Nephron (organoid): ENCODE measurements around the gene ADORA2A.

Experiments used
- H3K27ac Mint-ChIP-seq, 3 experiments: 2 replicates each; pipeline ENCODE4 v1.8.0; 2020; ENCODE audit warnings: mixed read lengths in 3 of 3, mild to moderate bottlenecking in 2 of 3, moderate library complexity in 1 of 3
- H3K27me3 Mint-ChIP-seq: 2 replicates; pipeline ENCODE4 v1.8.0; 2021; ENCODE audit warnings: low read depth, mild to moderate bottlenecking, moderate library complexity, mixed read lengths
- H3K36me3 Mint-ChIP-seq: 2 replicates; pipeline ENCODE4 v1.8.0; 2020; ENCODE audit warnings: low read depth, mixed read lengths
- H3K4me1 Mint-ChIP-seq: 2 replicates; pipeline ENCODE4 v1.8.0; 2020; ENCODE audit warnings: mixed read lengths
- H3K4me3 Mint-ChIP-seq, 3 experiments: 2 replicates each; pipeline ENCODE4 v1.8.0; 2020; ENCODE audit warnings: mild to moderate bottlenecking in 3 of 3, mixed read lengths in 3 of 3, moderate library complexity in 2 of 3
- H3K9me3 Mint-ChIP-seq: 2 replicates; pipeline ENCODE4 v1.8.0; 2020; ENCODE audit warnings: mixed read lengths
- TF ChIP-seq, protein P1 (sequence below), 3 experiments: fragments of 200-600 bp; sonication (generic); IDR thresholded peaks; one replicate each; pipeline ENCODE4 v1.5.0; 2021; ENCODE audit warnings: antibody characterized with exemption in 3 of 3; ENCODE audit not compliant: unreplicated experiment in 3 of 3

The ADORA2A gene

DNA sequence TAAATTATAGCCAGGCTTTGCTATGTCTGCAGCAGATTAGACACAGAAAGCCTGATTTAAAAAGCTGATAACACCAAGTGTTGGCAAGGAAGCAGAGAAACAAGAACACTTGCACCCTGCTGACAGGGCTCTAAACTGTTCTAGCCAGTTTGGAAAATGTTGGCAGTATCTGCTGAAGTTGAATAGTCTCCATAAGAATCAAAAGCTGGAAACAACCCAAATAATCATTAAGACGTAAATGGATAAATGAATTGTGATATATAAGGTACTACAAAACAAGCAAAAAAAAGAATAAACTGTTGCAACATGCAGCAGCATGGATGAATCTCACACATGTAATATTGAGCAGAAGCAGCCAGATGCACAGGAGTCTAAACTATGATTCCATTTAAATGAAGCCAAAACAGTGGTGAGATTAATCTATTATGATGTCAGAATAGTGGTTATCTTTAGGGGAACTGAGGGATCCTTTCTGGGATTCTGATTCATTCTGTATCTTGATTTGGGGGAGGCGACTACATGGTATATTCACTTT, 40.4 kb upstream of the ADORA2A start:
- Mint-ChIP-seq H3K27me3 (no peaks in the 10 kb centered on the region), H3K36me3 (peaks cover 53% of the 10 kb centered on the region), H3K27ac (no peak overlapping the region), H3K9me3 (peaks cover 2% of the 10 kb centered on the region), H3K4me1 (peaks cover 13% of the 10 kb centered on the region), H3K4me3 (no peak overlapping the region)
- TF ChIP-seq, protein P1, sequence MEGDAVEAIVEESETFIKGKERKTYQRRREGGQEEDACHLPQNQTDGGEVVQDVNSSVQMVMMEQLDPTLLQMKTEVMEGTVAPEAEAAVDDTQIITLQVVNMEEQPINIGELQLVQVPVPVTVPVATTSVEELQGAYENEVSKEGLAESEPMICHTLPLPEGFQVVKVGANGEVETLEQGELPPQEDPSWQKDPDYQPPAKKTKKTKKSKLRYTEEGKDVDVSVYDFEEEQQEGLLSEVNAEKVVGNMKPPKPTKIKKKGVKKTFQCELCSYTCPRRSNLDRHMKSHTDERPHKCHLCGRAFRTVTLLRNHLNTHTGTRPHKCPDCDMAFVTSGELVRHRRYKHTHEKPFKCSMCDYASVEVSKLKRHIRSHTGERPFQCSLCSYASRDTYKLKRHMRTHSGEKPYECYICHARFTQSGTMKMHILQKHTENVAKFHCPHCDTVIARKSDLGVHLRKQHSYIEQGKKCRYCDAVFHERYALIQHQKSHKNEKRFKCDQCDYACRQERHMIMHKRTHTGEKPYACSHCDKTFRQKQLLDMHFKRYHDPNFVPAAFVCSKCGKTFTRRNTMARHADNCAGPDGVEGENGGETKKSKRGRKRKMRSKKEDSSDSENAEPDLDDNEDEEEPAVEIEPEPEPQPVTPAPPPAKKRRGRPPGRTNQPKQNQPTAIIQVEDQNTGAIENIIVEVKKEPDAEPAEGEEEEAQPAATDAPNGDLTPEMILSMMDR (IDR thresholded peaks at IDR 0.05; ENCODE audit: unreplicated experiment in 3 of 3): no peak

- TF ChIP-seq, protein P1 (IDR thresholded peaks at IDR 0.05; ENCODE audit: unreplicated experiment in 3 of 3): no peak
- Mint-ChIP-seq H3K4me1 (peaks cover 13% of the 10 kb centered on the region), H3K36me3 (peaks cover 47% of the 10 kb centered on the region), H3K27me3 (peaks cover 2% of the 10 kb centered on the region), H3K27ac (peak overlapping the region in 1 of 3 experiments; percentile 37), H3K9me3 (peaks cover 2% of the 10 kb centered on the region), H3K4me3 (no peak overlapping the region)
These were observed 37.7 kb upstream of the ADORA2A start for GRCh38 chr22:24389680-24390079.

DNA sequence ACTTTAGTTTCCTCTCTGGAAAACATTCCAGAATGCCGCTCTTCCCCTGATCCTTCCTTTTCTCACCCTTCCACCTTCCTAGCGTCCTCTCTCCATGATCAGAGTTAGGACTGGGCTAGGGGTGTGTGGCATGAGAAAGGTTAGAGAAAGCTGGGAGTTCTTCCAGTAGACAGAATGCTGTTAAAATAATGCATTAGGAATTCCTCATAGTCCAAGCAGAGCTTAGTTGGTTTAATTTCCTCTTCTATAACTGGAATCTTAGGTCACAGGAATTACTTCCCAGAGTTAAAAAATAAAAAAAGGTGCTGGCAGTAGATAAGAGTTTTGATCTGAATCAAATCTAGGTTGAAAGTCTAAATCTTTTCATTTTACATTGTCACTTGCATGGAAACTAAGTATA, 37.2 kb upstream of the ADORA2A start:
- Mint-ChIP-seq H3K4me1 (peaks cover 13% of the 10 kb centered on the region), H3K4me3 (no peak overlapping the region), H3K9me3 (peaks cover 2% of the 10 kb centered on the region), H3K27me3 (peaks cover 3% of the 10 kb centered on the region), H3K36me3 (peaks cover 48% of the 10 kb centered on the region), H3K27ac (peak overlapping the region; percentile 37 to 66 (median 57))
- TF ChIP-seq, protein P1 (IDR thresholded peaks at IDR 0.05; ENCODE audit: unreplicated experiment in 3 of 3): no peak

DNA sequence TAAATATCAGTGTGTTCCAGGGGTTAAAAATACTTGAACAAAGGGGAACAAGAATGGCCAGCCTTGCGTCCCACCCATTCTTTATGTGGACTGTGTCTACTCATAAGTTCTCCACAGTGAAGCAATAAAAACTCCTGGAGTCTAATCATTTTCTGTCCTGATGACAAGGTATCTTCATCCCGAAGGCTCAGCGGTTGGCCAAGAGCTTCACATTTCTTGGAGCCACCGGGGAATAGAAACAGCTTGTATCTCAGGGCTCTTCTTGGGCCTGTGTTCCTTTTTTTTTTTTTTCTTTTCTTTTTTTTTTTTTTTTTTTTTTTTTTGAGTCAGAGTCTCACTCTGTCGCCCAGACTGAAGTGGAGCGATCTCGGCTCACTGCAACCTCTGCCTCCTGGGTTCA, 36.8 kb upstream of the ADORA2A start:
- H3K9me3 Mint-ChIP-seq: peaks cover 2% of the 10 kb centered on the region
- H3K4me1 Mint-ChIP-seq: peaks cover 13% of the 10 kb centered on the region
- peaks cover 3% of the 10 kb centered on the region for H3K27me3 Mint-ChIP-seq
- H3K36me3 Mint-ChIP-seq: peaks cover 47% of the 10 kb centered on the region
- TF ChIP-seq, protein P1 (IDR thresholded peaks at IDR 0.05; ENCODE audit: unreplicated experiment in 3 of 3): no peak
- H3K4me3 Mint-ChIP-seq: no peak overlapping the region
- peak overlapping the region; percentile 37 to 66 (median 57) for H3K27ac Mint-ChIP-seq

GRCh38 chr22:24391836-24392217, 35.6 kb upstream of the ADORA2A start:
- Mint-ChIP-seq H3K27me3 (peaks cover 3% of the 10 kb centered on the region), H3K4me3 (no peak overlapping the region), H3K27ac (peak overlapping the region; percentile 39 to 74 (median 67)), H3K36me3 (peaks cover 47% of the 10 kb centered on the region), H3K9me3 (no peaks in the 10 kb centered on the region), H3K4me1 (peaks cover 13% of the 10 kb centered on the region)
- TF ChIP-seq, protein P1 (IDR thresholded peaks at IDR 0.05; ENCODE audit: unreplicated experiment in 3 of 3): no peak

DNA sequence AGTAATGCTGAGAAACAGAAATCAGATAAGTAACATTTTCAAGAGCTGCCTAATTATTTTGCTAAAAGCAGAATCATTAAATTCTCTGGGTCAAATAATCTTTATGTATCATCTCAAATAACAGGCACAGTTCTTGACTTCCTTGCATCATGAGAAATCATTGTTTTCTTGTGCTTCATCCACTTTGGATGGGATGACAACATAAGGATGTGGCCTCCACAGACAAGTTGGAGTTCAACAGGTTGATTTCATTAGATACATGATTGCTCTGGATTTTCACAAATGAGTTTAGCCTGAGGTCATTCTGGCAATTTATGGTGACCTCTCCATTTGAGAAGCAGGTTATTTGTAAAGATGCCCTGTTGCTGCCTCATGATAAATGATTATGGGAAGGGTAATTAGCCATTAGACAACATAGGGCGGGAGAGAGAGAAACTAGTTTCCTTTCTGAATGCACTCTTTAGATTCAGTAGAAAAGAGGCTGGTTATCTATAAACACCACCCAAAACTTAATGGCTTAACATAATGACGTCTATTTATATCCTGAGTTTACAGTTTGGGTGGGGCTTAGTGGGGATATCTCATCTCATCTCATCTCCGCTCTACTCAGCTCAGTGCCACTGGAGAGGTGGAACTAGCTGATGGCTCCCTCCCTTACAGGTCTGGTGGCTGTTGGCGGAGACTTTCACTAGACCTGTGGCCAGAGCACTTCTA, 35.0 kb upstream of the ADORA2A start:
- Mint-ChIP-seq H3K4me3 (no peak overlapping the region), H3K27me3 (peaks cover 3% of the 10 kb centered on the region), H3K4me1 (peaks cover 13% of the 10 kb centered on the region), H3K9me3 (no peaks in the 10 kb centered on the region), H3K27ac (peak overlapping the region in 2 of 3 experiments; percentile 29 to 39), H3K36me3 (peaks cover 44% of the 10 kb centered on the region)
- TF ChIP-seq, protein P1 (IDR thresholded peaks at IDR 0.05; ENCODE audit: unreplicated experiment in 3 of 3): no peak
